BJ (cell line): ENCODE results near the gene PTH2. TPM values are rescaled to one million over a fixed set of nuclear protein-coding genes. Genes with fewer than 3 reads are reported as not detected.

Experiments
- CTCF ChIA-PET: fragments of 350-600 bp; formaldehyde crosslinking; extraction: SDS; loops from one replicate; lab custom pipeline; 2021; ENCODE audit warnings: antibody characterized with exemption, inconsistent platforms; lab: Yijun Ruan, JAX
- POLR2A ChIA-PET: fragments of 300-600 bp; sonication (Branson Sonifier 250); formaldehyde crosslinking; extraction: SDS; loops from one replicate; lab custom pipeline; 2021; ENCODE audit warnings: antibody characterized with exemption; lab: Charles Lee
- DNase-seq: peaks from one replicate; pipeline ENCODE4 v3.0.0-alpha.2; 2011; ENCODE audit warnings: low read depth
- H3K27me3 ChIP-seq: 2 replicates; pipeline ENCODE4 v1.6.0; 2011; ENCODE audit warnings: low read length; ENCODE audit not compliant: control insufficient read depth, insufficient read depth
- H3K36me3 ChIP-seq: 2 replicates; pipeline ENCODE4 v1.5.1; 2011; ENCODE audit warnings: low read length; ENCODE audit not compliant: control insufficient read depth, insufficient read depth
- H3K4me3 ChIP-seq: 2 replicates; pipeline ENCODE4 v1.5.1; 2011; ENCODE audit warnings: low read depth, mild to moderate bottlenecking, control low read depth, low read length
- CTCF ChIP-seq: IDR thresholded peaks from 2 replicates; pipeline ENCODE4 v1.5.1; 2011; ENCODE audit warnings: low read depth, mild to moderate bottlenecking, control low read depth, inconsistent platforms, low read length, moderate library complexity; ENCODE audit not compliant: insufficient read depth
- polyA plus RNA-seq: library from polyadenylated mRNA; depleted of rRNA; stranded (reverse); fragments of >200 nt; gene quantifications from 2 replicates; pipeline ENCODE4 v1.2.3, GENCODE V29; 2011

The PTH2 gene
- polyA plus RNA-seq, 1 experiment: not detected

GRCh38 chr19:49455773-49456172, 32.5 kb upstream of the PTH2 start:
- H3K4me3 ChIP-seq: no peak overlapping the region
- CTCF ChIA-PET: interaction anchor here (1.2 to 2.7 kb wide), 2 partner anchors 13 to 18 kb away, joined by 3 to 12 read pairs; partner anchors contain the start of gene FLT3LG
- POLR2A ChIA-PET: no interaction called here
- no peak for DNase-seq
- H3K27me3 ChIP-seq: no peaks in the 10 kb centered on the region
- TF ChIP-seq CTCF: no peak
- peaks cover 3% of the 10 kb centered on the region; the same call in 1 of the 2 replicates for H3K36me3 ChIP-seq

DNA sequence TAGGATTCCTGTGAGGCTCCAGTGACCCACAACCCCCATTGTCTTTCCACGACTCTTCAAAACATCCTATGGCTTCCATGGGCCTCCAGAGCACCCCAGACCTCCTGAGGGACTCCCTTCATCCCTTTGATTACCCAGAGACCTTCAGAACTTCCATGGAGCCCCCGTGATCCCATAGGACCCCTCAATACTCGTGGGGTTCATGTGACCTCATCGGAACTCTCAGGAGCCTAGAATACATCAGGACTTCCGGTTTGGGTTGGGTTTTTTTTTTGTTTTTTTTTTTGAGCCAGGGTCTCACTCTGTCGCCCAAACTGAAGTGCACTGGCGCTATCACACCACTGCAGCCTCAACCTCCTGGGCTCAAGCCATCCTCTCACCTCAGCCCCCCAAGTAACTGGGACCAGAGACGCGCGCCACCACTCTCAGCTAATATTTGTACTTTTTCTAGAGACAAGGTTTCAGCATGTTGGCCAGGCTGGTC, 30.6 kb upstream of the PTH2 start:
- CTCF ChIA-PET: interaction anchor here (0.6 to 2.7 kb wide), 7 partner anchors 9 to 78 kb away, joined by 3 to 12 read pairs (median 3); partner anchors contain the start of gene FLT3LG
- no peak for DNase-seq
- Histone ChIP-seq H3K36me3 (peaks cover 3% of the 10 kb centered on the region; the same call in 1 of the 2 replicates), H3K4me3 (peak overlapping the region; percentile 79), H3K27me3 (no peaks in the 10 kb centered on the region)
- no peak for TF ChIP-seq CTCF
- POLR2A ChIA-PET: interaction anchor here (1.0 kb wide), 1 partner anchor 42 kb away, joined by 4 read pairs; the partner anchor contains the start of gene RPS11

DNA sequence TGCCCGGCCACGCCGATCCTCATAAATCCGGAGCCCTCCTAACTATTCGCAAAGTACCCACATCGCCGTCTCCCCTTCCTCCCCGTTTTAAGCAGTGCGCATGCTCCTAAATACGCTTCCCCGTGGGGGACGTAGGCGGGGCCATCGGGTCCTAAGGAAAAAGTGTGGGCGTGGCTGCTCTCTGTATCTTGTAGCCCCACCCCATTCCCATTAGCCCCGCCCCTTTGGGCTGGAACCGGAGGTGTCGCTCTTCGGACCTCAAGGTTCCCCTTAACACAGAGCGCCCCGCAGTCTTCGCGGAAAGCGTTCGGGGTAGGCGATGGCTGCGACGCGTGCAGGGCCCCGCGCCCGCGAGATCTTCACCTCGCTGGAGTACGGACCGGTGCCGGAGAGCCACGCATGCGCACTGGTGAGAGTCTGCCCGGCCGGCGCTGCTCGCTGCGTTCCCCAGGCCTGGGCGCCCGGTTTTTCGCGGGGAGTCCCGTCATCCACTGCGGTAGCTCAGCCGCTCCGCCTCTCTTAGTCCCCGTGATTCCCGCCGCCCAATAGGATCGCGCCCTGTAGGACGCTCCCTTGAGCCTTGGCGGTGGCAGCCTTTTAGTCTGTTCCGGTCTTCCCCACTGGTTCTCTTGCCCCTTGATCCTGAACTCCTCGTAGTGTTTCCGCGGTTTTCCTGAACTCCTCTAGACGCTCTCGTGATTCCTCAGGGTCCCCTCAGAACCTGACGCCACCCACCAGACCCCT, 29.9 kb upstream of the PTH2 start, which contains the start of gene ALDH16A1:
ALDH16A1 (plus strand) TSS at position 213 of the 744 bp plus-strand sequence; CDS start at position 320, 107 bp downstream.
- Histone ChIP-seq H3K36me3 (peaks cover 2% of the 10 kb centered on the region; the same call in 1 of the 2 replicates), H3K4me3 (peak within 1 kb of the TSS; percentile 79), H3K27me3 (no peaks in the 10 kb centered on the region)
- TF ChIP-seq CTCF: no peak
- peak; percentile 80 for DNase-seq
- CTCF ChIA-PET: interaction anchor here (0.6 to 2.6 kb wide), 5 partner anchors 9 to 78 kb away, joined by 3 to 9 read pairs (median 3); partner anchors contain the start of gene FLT3LG
- POLR2A ChIA-PET: interaction anchor here (0.6 to 1.0 kb wide), 2 partner anchors 43 to 224 kb away, joined by 3 to 4 read pairs; partner anchors contain the start of genes PRMT1 and RPS11

GRCh38 chr19:49451430-49452181, 28.4 kb upstream of the PTH2 start, which contains the start of gene PIH1D1:
PIH1D1 (minus strand) TSS chr19:49451814; CDS start chr19:49451574, 240 bp downstream.
- peak; percentile 96 for DNase-seq
- Histone ChIP-seq H3K4me3 (peak within 1 kb of the TSS; percentile 80), H3K27me3 (no peaks in the 10 kb centered on the region), H3K36me3 (peaks cover 10% of the 10 kb centered on the region)
- ChIA-PET CTCF (interaction anchor here (0.8 to 2.6 kb wide), 5 partner anchors 9 to 238 kb away, joined by 3 to 9 read pairs (median 4); partner anchors contain the start of gene FLT3LG), POLR2A (no interaction called here)
- TF ChIP-seq CTCF: peak; percentile 38; the same call in 1 of the 2 replicates
